Activated CD8-positive, alpha-beta memory T cell treated with anti-CD3 and anti-CD28 coated beads, Interleukin-2, amount 50 U/mL, for 1 hour (primary cell): Measurements from ENCODE around the gene CCDC197.

ENCODE experiments used
- DNase-seq: peaks from one replicate; pipeline ENCODE4 v3.0.0-alpha.2; 2020; ENCODE audit errors: extremely low read depth

CCDC197 gene

DNA sequence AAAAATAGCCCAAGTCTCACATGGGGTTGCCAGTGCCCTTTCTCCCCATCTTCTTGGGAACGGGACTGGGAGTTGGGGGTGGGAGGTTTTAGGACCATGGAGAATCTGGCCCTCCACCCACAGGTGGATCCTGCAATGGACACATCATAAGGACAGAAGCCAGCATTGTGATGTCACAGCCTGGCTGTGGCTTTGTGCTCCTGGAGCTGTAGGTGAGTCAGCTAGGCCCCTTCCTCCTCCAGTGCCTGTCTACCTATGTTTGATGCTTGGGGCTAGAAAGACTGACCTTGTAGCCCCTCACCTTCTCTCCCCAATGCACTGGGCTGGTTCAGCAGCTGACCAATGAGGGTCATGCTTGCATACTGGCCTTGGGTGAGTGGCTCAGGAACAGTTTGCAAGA lies at the start of gene CCDC197:
TSS of gene CCDC197 (plus strand) at position 220 of the 400 bp plus-strand sequence. CDS start 831 bp downstream, outside the sequence.
- DNase-seq = no peak

DNA sequence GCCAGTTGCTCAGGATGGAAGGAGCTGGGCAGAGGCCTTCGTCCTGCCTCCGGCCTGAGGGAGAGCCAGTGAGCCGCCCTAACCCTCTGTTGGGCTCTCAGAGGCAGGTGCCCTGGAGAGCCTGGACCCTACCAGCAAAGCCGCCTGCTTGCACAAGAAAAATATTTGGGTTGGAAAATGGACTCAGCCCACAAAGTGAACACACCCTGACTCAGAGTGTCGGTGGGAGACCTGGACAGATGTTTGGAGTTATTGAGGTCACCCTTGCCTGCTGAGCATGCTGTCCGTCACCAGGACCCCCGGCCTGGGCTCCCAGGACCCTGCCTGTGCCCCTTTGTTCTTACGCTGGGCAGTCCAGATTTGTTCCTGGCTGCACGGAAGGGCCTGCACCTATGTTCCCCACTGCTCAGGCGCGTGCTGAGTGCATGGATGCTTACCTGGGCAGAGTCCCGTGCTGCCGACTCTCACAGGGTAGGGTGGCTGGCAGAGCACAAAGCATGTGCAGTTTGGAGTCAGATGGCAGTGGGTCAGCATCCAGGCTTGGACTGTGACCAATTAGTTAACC lies 47.5 kb upstream of the CCDC197 start:
- no peak for DNase-seq

DNA sequence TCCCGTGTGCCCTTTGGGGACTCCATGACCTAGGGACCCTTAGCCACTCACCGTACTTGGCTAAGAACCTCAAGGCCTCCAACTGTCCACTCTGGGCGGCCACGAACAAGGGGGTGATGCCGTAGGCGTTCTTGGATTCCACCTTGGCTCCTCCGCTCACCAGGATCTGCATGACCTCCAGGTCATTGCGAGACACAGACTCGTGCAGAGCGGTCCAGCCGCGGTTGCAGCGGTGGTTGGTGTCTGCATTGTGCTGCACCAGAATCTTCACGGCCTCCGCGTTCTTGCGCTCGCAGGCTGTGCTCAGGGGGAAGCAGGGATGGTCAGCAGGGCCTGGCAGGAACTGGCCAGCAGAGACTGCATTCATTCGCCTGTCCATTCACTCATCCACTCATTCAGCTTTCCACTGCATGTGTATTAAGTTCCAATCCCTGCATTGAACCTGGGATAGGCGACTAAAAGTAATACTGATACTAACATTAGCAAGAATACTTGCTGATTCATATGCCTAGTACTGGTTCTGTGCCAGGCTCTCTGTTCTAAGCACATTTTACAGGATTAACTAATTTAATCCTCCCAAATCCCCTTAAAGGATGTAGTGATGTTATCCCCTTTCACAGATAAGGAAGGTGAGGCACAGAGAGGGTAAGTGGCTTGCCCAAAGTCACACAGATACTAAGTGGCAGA lies 46.0 kb upstream of the CCDC197 start:
- DNase-seq = no peak

DNA sequence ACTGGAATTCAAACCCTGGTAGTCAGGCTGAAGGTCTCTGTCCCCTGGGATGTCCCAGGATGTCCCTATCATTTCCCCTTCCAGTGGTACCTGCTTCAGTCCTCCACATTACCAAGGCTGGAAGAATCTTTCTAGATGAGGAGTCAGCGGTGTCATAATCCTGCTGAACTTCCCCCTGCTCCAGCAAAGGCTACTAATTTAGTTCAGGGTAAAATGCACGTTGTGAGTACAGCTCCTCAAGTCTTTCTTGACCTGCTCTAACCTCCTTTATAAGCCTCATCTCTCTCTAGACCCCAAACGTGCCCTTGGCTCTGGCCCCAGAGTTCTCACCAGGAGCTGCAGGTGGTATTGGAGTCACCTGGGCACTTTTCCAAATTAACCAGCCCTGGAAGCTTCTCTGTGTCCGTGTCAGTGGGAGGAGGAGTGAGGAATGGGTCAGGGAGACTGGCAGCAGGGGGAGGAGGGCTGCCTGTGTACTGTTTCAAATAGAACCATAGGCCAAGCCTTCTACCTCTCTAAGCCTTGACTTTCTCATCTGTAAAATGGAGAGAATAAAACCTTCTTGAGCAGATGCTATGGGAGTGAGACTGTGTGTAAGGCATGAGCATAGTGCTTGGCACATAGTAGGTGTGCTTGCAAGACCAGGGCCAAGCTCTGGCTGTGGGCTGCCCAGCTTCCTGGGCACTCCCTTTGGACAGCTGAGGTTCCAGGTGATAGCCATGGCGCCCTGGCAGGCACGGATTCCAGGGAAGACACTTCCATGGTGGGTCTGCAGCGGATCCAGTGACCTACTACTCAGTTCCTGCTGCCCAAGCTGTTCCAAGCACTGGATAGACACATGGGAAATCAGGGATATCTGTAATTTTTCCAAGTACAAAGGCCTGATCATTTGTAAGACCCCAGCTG lies 45.2 kb upstream of the CCDC197 start:
- DNase-seq = no peak

DNA sequence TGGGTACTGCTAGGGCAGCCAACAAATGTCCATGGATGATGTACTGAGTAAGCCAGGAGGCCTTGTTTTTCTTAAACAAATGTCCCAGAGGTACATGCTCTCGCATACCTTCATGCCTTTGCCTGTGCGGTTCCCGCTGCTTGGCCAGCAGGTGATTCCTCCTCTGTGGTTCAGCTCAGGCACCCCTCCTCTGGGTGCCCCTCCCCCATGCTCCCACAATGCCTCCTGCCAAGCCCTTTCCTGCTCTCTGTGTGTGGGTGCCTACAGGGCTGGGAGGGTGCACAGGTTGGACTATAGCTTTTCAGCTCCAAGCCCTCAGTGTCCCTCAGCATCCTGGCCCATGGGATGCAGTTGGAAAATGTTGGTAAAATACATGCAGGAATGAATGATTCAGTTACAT lies 44.3 kb upstream of the CCDC197 start:
- DNase-seq = no peak

DNA sequence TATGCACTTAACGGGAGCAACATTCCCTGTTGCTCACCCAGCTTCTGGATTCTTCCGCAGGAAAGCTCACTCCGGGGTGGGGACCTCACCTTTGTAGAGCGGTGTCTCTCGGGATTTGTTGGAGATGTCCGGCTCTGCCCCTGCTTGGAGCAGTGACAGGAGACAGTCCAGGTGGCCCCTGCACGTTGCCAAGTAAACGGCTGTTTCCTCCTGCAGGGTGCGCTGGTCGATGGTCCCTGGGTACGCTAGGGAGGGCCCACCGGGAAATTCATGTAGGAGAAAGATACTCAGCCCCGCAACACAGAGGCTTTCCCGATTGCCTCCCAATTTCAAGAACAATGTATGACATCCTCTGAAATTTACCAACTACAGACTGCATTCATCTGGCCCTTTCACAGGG lies 43.8 kb upstream of the CCDC197 start:
- DNase-seq = no peak

GRCh38 chr14:93953739-93954515 lies 43.2 kb upstream of the CCDC197 start:
- DNase-seq = no peak

GRCh38 chr14:93954516-93954830 lies 42.6 kb upstream of the CCDC197 start:
- no peak for DNase-seq

GRCh38 chr14:93954900-93955849 lies 41.9 kb upstream of the CCDC197 start:
- no peak for DNase-seq

DNA sequence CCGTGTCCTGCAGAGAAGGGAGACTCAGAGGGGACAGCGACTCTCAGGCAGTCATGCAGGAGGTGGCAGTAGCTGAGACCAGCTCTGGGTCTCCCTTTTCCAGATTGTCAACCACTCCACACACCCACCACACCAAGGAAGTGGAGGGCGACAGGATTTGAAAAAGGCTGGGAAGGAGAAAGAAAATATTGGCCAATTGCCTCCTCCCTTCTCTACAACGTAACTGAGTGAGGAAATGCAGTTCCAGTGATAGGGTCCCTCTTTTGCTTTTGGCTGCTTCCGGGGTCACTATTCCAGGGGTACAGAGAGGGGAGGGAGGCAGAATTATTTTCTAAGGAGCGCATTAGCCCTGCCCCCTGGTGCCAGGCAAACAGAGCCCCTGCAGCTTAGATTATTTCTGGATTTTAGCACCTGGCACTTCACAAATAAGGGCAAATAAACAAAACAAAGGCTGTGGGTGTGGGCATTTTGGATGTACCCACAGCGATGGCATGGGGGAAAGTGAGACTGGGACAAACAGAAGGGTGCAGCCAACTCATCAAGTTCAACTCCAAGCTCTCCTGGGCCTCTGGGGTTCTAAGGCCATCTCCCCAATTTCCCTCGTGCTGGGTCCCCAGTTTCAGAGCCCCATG lies 41.1 kb upstream of the CCDC197 start:
- no peak for DNase-seq

GRCh38 chr14:93956514-93957332 lies 40.4 kb upstream of the CCDC197 start:
- no peak for DNase-seq

DNA sequence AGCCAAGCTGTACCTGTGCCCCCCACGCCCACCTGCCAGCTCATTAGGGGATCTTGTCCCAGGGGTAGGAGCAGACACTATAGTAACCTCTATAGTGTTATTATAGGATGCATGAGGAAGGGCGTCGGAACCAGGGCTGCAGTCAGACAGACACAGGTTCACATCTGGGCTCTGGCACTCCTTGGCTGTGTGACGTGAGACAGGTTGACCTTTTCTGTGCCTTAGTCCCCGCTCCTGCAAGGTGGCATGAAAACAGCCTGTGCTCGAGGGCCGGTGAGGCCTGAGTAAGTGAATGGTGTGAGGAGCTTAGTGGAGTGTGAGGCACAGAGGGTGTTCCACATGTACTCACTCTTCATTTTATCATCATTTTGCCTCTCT lies 39.8 kb upstream of the CCDC197 start:
- DNase-seq = no peak

DNA sequence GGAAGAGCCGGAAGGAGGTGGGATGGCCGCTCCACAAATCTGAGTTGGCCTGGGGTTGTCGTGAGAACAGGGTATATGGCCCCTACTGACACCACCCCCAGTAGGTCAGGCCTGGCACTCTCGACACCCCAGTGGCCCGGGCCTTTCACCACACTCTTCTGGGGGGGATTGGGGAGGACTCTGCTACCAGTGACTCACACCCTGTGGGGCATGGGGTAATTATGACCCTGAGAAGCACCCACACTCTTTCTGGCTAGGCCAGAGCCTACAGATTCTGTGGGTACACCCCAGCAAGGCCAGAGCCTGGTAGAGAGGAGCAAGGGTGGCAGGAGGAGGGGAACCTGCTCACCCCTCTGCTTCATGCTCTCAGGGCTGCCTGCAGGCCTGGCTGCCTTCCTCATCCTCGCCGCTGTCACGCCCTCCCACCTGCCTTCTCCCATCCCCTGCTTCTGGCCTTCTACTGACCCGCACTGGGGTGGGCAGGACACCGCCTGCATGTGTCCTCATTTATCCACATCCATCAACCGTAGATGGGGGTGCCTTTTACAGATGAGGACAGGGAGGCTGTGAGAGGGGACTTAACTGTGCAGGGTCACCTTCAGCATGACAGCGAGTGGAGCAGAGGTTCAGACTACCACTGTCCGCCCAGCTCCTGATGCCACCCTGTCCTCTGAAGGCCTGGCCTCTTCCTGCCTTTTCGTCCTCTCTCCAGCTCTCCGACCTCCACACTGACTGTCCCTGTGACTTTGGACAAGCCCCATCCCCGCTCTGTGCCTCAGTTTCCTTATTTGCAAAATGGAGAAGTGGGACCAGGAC lies 39.1 kb upstream of the CCDC197 start:
- DNase-seq = no peak

DNA sequence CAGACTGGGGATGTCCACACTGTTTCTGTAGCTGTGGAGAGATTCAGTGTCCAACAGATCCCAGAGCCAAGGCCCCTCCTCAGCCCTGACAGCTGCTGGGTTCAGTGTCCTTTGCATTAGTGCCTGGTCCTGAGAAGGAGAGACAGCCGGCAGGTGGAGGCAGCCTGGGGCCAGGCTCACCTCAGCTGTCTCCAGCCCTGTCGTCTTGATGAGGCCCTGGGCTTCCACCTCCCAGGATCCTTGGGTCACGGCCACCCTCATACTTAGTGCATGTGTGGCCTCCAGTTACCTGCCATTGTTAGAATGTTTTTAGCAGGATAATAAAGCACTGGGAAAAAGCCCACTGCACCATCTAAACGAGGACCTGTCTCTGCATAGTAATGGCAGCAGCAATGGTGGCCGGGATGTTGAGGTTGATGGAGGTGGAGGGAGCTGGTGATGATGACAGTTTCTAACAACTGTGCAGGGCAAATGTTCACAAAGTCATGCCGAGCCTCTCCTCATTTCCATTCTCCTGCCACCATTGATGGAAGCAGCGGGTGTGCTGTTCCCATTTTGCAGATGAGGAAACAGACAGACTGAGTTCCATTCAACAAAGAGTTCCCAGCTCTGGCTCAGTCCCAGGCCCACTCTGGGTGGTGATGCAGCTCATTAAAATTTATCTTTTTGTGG lies 38.4 kb upstream of the CCDC197 start:
- no peak for DNase-seq

DNA sequence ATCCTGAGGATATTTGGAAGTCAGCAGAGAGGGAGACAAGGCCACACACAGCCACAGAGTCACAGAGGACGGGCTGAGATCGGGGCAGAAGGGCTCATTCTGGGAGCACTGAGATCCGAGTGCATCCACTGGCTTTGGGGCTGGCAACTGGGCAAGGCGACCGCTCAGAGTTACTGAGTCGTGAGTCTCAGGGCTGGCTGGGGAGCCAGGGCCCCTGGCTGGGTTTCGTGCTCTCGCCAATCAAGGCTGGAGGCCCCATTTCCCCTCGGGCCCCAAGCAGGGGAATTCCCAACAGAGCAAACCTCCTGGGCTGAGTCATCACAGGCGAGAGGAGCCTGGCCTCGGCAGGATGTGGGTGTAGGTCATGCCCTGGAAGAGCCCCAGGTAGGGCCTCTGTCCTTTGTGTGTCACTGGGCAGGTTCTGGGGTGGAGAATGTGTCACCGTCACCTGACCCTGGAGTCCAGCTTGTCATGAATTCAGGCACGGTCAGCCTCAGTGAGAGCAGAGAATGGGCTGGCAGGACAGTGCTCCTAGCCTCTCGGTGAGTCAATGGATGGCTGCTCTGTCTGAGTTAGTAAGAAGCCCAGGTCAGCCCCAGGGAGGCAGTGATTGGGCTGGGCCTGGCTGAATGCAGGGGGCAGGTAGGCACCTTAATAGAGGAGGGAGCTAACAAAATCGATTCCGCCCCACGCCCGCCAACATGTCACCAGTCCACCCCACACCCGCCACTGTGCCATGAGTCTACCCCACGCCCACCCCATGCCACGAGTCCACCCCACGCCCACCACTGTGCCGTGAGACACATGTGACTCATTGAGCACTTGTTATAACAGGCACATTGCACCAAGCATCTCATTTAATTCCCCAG lies 37.6 kb upstream of the CCDC197 start:
- DNase-seq = peak; percentile 84

GRCh38 chr14:93960108-93960475 lies 37.0 kb upstream of the CCDC197 start:
- no peak for DNase-seq

- no peak for DNase-seq
These were observed 36.2 kb upstream of the CCDC197 start for GRCh38 chr14:93960774-93961438.
